Activated CD4-positive, CD25-positive, alpha-beta regulatory T cell treated with anti-CD3 and anti-CD28 coated beads, Interleukin-2, amount 50 U/mL, for 24 hours (primary cell): ENCODE results near the gene CCND1.

Experiments
- ATAC-seq, 2 donors: fragments of 150-1000 bp; cut with Tn5 transposase; one replicate each; pipeline ENCODE4 v1.10.0; 2021; ENCODE audit warnings: mild to moderate bottlenecking in 1 of 2, moderate library complexity in 1 of 2

The CCND1 gene

DNA sequence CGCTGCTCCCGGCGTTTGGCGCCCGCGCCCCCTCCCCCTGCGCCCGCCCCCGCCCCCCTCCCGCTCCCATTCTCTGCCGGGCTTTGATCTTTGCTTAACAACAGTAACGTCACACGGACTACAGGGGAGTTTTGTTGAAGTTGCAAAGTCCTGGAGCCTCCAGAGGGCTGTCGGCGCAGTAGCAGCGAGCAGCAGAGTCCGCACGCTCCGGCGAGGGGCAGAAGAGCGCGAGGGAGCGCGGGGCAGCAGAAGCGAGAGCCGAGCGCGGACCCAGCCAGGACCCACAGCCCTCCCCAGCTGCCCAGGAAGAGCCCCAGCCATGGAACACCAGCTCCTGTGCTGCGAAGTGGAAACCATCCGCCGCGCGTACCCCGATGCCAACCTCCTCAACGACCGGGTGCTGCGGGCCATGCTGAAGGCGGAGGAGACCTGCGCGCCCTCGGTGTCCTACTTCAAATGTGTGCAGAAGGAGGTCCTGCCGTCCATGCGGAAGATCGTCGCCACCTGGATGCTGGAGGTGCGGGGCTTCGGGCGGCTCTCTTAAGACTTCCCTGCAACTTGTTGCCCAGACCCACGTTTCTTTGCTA, at the start of gene CCND1:
Gene CCND1, plus strand, starts transcription at position 162 of the 587 bp plus-strand sequence. Its CDS starts 158 bp downstream, at position 320.
- peak; percentile 44 to 54 for ATAC-seq

DNA sequence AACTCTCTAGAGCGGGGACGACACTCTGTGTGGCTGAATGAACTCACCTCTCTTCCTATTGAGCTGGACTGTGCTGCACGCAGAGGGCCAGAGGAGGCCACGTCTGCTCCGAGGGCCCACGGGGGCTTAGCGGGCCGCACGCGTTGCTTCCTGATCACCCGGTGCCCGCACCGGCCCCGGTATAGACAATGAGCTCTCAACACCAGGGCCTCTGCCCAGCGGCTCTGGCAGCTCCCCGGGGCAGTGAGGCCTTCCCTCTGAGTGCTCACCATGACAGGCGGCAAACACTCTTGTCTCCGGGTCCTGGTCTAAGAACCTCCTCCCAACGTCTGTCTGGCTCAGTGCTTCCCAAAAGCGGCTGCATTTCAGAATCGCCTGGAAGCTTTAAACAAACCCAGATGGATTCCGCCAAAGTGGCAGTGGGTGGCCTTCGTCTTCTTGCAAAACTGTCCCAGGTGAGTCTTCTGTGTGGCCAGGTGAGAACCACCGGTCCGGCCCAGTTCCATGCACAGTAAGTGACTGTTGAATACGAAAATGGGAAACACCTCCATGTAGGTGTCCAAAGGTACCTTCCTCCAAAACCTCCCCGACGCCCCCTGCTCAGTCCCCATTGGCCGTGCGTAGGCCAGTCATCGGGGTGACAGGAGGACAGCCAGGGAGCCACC, 47.8 kb upstream of the CCND1 start:
- ATAC-seq: no peak

DNA sequence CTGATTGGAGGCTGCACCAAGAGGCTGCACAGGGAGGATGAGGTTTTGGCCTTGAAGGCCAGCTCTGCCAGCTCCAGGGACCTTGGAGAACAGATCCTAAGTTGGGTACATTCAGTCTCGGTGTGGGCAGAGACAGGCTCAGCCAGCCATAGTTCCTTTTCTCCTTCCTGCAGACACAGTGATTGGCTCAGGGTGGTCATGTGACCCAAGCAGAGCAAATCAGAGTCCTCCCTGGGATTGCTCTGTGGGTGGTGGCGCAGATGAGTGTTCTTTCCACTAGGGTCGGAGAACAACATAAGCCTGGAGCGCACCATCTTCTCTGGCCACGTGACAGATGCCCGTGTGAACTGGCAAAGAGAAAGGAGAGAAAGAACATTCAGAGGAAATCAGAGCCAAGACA, 47.1 kb upstream of the CCND1 start:
- ATAC-seq: no peak

DNA sequence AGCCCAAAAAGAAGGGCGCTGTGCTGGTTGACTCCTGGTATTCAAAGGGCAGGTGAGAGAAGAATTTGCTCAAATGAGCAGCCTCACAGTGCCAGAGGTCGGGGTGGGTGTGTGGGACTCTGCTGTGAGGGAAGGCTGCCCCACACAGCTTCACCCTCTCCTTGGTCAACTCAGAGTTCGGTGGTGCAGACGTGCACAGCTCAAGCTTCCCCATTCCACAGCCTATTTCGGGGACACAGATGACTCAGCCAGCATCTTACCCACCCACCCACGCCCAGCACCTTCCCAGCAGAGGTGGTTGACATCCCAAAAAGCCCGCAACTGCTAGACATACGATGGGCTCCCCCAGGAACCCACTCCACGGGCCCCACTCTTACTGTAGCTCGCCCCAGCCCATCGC, 46.5 kb upstream of the CCND1 start:
- no peak for ATAC-seq

DNA sequence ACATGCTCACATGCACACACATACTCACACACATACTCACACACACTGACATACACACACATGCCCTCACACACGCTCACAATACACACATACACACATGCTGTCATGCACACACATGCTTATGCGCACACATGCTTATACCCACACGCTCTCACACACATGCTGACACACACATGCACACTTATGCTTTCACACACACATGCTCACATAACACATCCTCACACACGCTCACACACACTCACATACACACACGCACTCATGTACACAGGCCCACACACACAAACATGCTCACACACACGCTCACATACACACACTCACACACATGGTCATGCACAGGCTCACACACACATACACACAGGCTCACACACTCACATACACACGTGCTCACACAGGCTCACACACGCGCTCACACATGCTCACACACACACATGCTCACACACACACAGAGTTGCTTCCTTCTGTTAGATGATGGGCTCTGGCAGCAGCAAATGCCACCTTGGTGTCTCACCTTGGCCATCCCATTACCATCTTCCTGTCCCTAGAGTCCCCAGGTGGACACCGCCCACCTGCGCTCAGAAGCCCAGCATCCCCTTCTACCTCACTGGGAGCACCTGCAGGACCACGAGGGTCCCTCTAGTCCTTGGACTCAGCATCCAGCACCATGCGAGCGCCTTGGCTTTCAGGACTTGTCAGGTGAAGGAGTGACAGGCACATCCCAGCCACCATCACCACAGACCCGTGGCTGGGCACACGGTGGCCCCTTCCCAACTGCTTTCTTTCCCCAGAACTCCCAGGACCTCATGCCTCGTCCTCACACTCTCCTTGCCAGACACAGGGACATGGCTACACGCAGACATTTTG, 44.9 kb upstream of the CCND1 start:
- ATAC-seq: no peak

DNA sequence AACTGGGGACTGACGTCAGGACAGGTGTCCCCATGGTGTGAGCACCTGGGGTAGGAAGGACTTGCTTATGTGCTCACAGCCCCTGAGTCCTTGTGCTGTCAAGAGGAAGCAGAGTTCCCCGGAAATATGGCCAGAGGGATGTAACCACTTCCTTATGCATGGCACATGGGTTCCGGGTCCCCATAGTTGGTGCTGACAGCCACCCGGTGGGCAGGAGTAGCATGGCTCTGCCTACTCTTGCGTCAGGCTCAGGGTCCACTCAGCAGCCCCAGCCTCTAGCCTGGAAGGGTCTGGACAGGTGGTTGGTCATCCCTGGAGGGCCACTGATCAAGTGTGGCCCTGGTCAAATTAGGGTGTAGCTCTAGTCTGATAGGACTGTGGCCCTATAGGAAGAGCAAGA, 42.8 kb upstream of the CCND1 start:
- no peak for ATAC-seq

DNA sequence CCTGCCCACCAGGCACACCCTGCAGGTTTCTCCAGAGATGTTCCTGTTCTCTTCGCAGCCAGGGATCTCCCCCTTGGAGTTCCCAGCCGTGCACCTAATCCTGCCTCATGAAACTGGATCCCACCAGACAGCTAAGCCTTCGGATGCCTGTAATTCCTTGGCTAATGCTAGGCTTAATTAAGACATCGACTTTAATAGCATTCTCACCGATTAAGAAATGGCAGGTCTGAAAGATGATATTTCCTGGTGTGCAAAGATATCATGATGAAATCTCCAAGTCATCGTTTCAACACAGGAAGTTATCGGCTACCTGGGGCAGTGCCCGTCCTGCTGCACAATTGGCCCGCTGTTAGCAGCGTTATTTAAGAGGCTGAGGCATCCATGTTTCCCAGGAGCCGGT, 41.5 kb upstream of the CCND1 start:
- no peak for ATAC-seq

DNA sequence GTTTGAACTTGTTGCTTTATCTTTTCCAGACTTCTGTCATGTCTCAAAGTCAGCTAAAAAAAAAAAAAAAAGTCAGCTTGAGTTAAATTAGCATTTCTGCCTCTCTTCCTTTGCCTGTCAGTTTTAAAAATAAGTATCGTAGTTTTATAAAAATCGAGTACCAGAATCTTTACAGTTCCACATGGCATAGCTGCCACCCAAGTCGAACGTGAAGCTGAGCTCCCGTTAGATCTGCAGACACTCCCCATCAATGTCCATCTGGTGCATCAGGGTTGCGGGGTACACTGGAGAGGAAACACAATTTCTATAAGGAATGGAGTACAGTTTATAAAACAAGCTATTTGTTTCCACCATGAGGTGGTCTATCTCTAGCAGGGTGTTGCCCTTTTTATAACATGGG, 41.0 kb upstream of the CCND1 start:
- no peak for ATAC-seq

DNA sequence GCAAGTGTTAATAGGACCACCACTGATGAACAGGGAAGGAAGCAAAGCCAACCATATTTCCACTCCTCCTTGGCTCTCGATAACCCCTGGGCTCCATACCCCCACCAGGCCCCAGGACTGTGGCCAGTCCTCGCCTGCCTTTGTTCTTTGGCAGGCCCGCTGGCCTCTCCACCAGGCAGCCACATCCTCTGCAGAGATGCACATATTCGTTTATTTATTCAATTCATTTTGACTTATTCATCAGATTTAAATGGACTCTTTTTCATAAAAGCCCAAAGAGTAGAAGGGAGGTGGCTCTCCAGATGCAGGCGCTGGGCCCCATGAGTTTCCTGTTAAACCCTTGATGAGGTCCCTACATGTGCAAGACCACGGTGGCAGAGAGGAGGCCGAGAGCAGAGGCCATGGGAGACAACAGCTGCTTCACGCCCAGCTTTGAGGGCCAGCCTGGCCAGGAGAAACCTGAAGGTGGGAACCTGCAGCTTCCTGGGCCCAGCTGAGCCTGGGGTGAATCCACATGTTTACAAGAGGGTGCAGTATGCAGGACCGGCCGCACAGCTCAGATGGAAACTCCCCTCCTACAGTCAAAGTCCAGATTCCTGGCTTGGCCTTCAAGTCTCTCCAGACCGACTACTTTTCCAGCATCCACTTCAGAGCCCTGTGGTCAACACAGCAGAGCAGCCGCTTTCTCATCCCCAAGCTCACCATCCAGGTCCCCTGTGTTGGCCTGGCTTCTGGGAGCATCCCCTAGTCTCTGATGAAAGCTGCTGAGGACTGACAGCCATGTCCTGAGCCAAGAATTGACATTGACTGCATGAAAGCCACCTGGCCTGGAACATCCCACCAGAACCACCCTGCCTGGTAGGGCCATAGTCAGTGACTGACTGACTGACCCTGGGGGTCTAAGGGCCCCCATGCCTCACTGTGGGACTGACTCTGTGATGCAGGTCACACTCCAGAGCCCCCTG, 39.7 kb upstream of the CCND1 start:
- no peak for ATAC-seq

DNA sequence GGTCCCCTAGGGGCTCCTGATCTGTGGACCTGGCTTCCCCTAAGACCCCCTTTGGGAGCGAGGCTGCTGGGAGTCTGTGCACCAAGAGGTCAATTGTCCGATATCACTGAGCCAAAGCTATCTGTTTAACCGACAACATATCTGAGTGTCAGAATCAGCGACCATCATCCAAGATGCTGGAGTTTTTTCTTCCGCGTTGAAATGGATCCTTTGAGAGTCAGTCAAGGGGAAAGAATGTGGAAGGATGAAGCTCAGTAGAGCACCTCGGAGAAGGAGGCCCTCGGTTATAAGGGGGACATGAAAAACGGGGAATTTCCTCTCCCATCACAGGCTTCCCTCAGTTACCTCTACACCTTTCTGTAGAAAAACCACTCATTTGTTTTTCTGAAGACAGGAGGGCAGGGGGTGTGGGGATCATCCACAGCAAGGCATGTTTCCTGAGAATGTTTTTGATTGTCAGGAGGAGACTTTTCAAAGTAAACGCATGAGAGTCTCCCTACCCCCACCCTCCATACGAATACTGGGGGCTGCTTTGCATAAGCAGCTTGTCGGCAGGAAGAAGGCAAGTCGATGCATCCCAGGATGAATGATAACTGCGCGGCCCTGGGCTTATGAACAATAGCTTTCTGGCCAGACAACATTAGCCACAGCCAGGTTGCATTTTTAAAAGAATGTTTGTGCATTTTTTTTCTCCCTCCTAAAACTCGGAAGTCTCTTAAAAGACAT, 37.7 kb upstream of the CCND1 start:
- ATAC-seq: no peak

DNA sequence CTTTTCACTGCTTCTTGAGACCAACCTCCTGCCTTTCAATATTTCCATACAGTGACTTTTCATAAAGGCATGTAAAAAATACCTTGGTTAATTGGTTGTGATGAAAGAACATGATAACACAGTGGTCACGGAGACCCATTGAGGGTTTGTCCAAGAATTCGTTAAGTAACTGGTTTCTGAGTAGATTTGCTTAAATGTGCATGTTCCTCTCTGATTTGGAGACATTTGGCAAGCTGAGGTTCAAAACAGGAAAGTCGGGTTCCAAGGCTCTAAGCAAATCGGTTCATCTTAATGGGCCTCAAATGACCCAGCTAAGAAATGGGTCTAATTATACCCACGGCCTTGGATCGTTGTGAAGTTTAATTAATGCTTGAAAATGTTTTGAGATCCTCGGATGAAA, 36.9 kb upstream of the CCND1 start:
- ATAC-seq: no peak

DNA sequence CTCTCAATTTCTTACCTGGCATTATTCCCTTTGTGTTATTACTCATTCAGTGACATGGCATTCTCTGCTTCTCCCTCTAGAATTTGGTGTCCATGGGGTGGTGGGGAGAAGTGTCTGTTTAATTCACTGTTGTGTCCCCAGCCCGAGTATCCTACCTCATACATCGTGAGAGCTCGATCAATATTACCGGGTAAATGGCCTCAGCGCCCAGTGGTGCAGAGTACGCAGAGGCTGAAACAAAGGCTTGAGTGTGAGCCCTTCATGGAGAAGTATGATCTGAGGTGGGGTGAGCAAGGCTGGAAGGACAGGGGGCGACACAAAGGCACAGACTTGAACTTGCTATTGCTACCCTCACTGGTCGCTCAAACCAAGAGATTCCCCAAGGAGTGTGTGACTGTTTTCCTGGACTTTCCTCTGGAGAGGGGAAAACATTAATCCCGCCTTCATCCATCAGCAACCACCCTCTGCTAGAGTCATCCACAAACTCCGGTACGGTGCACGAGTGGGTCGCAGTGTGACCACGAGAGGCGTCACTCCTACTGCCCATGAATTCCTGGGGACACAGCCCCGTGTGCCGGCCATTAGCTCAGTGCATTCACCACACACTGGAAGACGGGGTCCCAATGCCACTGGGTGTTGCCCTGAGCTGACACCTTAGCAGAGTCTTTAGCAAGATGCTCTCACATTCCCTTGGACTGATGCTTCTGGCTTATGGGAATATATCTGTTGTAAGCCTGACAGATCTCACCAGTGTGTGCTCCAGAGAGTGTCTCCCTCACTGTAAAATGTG, 35.0 kb upstream of the CCND1 start:
- ATAC-seq: no peak

DNA sequence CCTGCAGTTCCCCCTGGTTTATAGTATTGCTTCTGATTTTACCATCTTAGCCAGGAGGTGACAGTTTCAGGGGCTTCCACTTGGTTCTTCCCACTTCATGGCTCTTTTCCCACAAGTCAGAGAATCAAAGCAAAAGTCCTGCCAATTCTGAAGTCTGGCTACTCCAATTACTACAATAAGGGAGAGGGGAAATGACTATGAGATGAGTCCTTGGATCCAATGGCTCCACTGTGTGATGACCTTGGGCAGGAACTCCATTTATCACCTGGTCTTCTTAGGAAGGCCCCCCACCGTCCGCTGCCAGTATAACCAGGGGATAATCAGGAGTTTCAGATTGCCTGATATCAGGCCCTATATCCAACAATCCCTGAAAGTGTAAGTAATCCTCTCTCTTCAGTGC, 31.6 kb upstream of the CCND1 start:
- no peak for ATAC-seq

DNA sequence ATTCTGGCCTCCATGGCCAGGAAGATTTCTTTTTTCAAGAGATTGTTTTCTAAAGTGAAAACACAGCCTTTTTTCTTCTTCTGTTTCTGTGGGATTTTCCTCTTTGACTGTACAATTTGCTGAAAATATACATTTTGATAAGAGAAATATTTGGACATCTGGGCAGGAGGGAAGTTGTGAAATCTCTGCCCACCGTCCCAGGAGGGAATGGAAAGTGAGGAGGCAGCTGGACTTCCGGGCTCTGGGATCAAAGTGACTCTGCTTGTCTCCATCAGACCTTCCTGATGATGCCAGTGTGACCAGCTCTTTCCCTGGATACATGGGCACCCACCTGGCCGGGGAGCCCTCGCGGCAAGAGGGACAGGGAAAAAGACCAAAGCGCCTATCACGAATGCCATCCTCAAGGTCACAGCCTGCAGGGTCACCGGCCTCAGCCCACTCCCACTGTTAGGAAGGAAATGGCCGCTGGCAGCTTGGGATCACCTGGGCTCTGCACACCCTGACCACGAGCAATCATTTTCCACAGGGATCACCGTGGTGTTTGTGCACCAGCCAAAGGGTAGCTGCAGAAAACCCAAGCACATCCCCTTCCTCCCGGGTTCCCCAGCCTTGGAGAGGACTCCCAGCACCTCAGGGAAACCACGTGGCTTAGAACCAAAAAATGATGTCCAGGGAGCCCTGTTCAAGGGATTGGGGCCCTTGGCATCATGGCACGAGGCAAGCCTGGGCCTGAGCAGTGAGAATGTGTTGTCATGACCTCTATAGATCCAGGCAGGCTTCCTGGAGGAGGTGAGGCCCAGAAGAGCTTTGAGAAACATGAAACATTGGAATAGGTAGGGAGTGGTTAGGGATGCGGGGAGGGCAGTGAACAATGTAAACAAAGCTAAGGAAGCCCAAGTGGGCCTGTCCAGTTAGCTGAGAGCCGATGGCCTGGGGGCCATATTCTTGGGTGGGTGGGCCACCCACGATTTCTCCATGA, 29.1 kb upstream of the CCND1 start:
- ATAC-seq: no peak

DNA sequence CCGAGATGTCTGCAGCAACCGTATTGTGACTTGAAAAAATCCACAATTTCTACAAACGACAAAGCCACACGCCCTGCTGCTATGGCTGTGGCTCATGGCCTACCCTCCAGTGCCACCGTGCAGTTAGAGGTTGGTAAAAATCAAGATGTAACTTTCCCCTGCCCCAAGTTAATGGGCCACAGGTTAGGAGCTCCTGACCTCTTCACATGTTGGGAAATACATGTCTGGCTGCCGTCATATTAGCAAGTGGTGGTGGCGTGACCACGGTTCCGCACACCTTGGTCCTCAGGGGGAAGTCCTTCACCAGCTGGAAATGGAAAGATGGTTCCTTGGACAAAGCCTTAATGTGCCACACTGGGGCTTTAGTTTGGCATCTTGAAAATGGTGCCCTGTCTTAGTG, 27.4 kb upstream of the CCND1 start:
- ATAC-seq: no peak

DNA sequence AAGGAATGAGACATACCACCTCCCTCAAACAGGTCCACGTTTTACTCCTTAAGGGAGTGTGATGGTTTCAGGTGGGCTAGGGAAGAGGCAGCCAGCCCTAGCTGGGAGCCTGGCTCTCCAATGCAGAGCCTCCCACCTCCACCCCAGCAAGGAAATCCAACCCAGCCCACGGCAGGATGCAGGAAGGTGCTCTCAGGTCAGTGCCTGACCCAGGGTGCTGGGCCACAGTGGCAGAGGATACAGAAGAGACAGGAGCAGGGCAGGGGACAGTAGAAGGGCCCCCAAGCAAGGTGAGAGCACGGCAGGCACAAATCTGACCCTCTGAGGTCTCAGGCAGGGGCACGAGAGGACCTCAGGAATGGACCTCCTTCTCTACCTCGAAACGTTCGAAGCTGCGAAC, 26.9 kb upstream of the CCND1 start:
- no peak for ATAC-seq

DNA sequence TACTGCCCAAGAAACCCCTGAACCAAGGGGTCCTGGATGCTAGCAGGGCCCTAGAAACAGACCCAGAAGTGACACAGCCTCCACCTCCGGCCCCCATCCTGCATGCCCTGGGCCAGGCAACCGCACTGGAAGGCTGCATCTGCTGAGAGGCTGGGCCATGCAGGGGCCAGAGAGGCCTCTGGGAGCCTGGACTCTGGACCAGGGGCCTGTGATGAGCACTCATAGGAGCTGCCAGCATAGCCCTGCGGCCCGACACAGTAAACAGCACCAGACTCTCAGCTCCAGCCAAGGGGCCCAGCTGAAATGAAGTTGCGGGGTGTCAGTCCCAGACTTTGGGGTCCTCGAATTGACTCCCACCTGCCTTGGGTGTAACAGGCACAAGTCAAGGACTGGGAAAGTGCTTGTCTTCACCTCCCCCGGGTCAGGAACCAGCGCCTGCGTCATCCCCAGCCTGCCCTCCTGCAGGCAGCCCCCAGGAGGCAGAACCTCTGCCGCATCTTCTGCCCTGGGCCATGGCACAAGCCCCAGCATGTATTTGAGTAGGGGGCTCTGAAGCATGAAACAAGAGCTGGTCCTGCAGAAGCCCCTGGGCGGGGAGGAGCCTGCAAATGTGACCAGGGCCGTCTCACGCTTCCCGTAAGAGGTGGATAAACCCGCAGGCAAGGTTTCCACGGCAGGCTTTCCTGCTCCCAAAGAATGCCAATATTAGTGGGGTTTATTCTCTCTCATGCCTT, 25.2 kb upstream of the CCND1 start:
- ATAC-seq: no peak

DNA sequence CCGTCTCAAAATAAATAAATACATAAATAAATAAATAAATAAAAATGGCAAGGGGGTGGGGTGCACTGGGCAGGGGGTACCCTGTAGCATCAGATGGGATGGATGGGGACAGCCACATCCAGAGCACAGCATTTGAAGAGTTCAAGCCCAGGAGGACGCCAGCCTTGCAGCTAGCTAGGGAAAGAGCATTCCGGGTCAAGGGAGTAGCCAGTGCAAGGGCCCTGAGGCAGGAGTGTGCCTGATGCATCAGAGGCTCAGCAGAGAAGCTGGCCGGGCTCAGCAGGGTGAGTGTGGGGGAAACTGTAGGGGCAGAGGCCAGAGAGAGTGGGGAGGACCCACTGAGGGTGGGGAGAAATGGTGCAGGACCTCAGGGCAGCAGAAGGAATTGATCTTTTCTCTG, 23.7 kb upstream of the CCND1 start:
- ATAC-seq: no peak

DNA sequence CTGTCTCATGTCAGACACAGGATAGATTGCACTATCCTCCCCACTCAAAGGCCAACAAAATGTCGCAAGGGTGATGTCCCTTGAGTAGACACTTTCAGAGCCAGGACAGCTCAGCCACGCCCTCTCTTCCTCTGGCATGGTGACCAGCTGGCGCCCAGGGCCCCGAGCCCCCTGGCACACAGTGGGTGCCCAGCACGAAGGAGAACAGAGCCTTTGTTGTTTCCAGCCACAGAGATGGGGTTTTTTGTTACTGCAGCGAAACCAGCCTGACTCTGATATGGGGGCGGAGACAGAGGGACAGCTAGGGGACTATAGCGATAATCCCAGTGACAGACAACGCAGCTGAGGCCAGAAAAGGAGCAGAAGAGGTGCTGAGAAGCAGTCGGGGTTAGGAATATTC, 23.3 kb upstream of the CCND1 start:
- ATAC-seq: no peak
